HEK293 (cell line): ENCODE data around the gene PLA2G5.

Source experiments
- CTCF ChIA-PET: fragments of 350-600 bp; formaldehyde crosslinking; extraction: SDS; loops from one replicate; lab custom pipeline; 2021; ENCODE audit warnings: antibody characterized with exemption; lab: Yijun Ruan, JAX
- POLR2A ChIA-PET: fragments of 300-600 bp; formaldehyde crosslinking; extraction: SDS; loops from one replicate; lab custom pipeline; 2020; ENCODE audit warnings: antibody characterized with exemption, inconsistent platforms; lab: Yijun Ruan, JAX
- H3K27ac ChIP-seq: fragments of 200-500 bp; sonication (Bioruptor generic); 2 replicates; pipeline ENCODE4 v1.5.1; 2014; ENCODE audit warnings: low read depth, low read length, control low read depth, inconsistent platforms; ENCODE audit errors: extremely low read depth
- H3K36me3 ChIP-seq, 2 experiments: fragments of 200-500 bp in 1 of 2; sonication (Bioruptor generic) in 1 of 2; 1 replicate in 1 of 2; 2 replicates in 1 of 2; pipeline ENCODE4 v1.5.1; 2014 to 2017; ENCODE audit warnings: inconsistent platforms in 2 of 2, low read length in 2 of 2; ENCODE audit not compliant: control insufficient read depth in 2 of 2, insufficient read depth in 1 of 2
- H3K4me1 ChIP-seq: fragments of 200-500 bp; sonication (Bioruptor generic); 2 replicates; pipeline ENCODE4 v1.5.1; 2014; ENCODE audit warnings: mild to moderate bottlenecking, low read length, inconsistent platforms; ENCODE audit not compliant: control insufficient read depth, insufficient read depth
- H3K4me3 ChIP-seq: 2 replicates; pipeline ENCODE4 v1.5.1; 2011; ENCODE audit warnings: low read depth, mild to moderate bottlenecking, control low read depth, low read length, moderate library complexity
- H3K9me3 ChIP-seq: fragments of 200-500 bp; sonication (Bioruptor generic); 2 replicates; pipeline ENCODE4 v1.5.1; 2014; ENCODE audit warnings: low read depth, low read length, inconsistent platforms; ENCODE audit not compliant: control insufficient read depth, insufficient read depth
- GFI1B ChIP-seq: fragments of 450-650 bp; formaldehyde crosslinking; IDR thresholded peaks from 2 replicates; pipeline ENCODE4 v1.5.1; 2016; ENCODE audit warnings: missing biosample characterization, missing genetic modification characterization
- GLI2 ChIP-seq: fragments of 450-650 bp; formaldehyde crosslinking; IDR thresholded peaks from 2 replicates; pipeline ENCODE4; 2017; ENCODE audit warnings: missing biosample characterization, missing genetic modification characterization, low read depth, borderline replicate concordance
- IKZF3 ChIP-seq: fragments of 450-650 bp; IDR thresholded peaks from 2 replicates; pipeline ENCODE4 v1.5.0; 2018; ENCODE audit warnings: missing biosample characterization, mild to moderate bottlenecking, missing genetic modification characterization, moderate library complexity
- KLF8 ChIP-seq: fragments of 450-650 bp; formaldehyde crosslinking; IDR thresholded peaks from 2 replicates; pipeline ENCODE4 v1.5.1; 2016; ENCODE audit warnings: missing biosample characterization, missing genetic modification characterization
- MZF1 ChIP-seq: fragments of 450-650 bp; formaldehyde crosslinking; IDR thresholded peaks from 2 replicates; pipeline ENCODE4 v1.5.1; 2017; ENCODE audit warnings: missing biosample characterization, missing genetic modification characterization, borderline replicate concordance
- RBAK ChIP-seq: fragments of 450-650 bp; formaldehyde crosslinking; IDR thresholded peaks from 2 replicates; pipeline ENCODE4 v1.5.1; 2016; ENCODE audit warnings: missing biosample characterization, missing genetic modification characterization
- ZBTB17 ChIP-seq: fragments of 450-650 bp; formaldehyde crosslinking; IDR thresholded peaks from 2 replicates; pipeline ENCODE4 v1.5.1; 2016; ENCODE audit warnings: missing biosample characterization, missing genetic modification characterization
- ZBTB20 ChIP-seq: fragments of 450-650 bp; formaldehyde crosslinking; IDR thresholded peaks from 2 replicates; pipeline ENCODE4 v1.5.1; 2016; ENCODE audit warnings: missing biosample characterization, missing genetic modification characterization
- ZFP3 ChIP-seq: fragments of 450-650 bp; formaldehyde crosslinking; IDR thresholded peaks from 2 replicates; pipeline ENCODE4 v1.5.1; 2016; ENCODE audit warnings: low read depth, missing biosample characterization, missing genetic modification characterization
- ZFP41 ChIP-seq: fragments of 450-650 bp; formaldehyde crosslinking; IDR thresholded peaks from 2 replicates; pipeline ENCODE4 v1.5.1; 2016; ENCODE audit warnings: missing biosample characterization, missing genetic modification characterization, borderline replicate concordance
- ZNF138 ChIP-seq: fragments of 450-650 bp; formaldehyde crosslinking; IDR thresholded peaks from 2 replicates; pipeline ENCODE4 v1.5.1; 2016; ENCODE audit warnings: missing biosample characterization, missing genetic modification characterization, borderline replicate concordance
- ZNF157 ChIP-seq: fragments of 450-650 bp; formaldehyde crosslinking; IDR thresholded peaks from 2 replicates; pipeline ENCODE4 v1.5.1; 2016; ENCODE audit warnings: missing biosample characterization, missing genetic modification characterization
- ZNF274 ChIP-seq, 2 experiments: fragments of 200-500 bp in 1 of 2; fragments of 450-650 bp in 1 of 2; sonication (Bioruptor generic) in 1 of 2; formaldehyde crosslinking in 1 of 2; IDR thresholded peaks; 2 replicates each; pipeline versions ENCODE4 v1.5.1 to v1.6.1; 2014 to 2016; ENCODE audit warnings: borderline replicate concordance in 1 of 2, inconsistent platforms in 1 of 2, low read length in 1 of 2, missing biosample characterization in 1 of 2, missing genetic modification characterization in 1 of 2
- ZNF354C ChIP-seq: fragments of 450-650 bp; formaldehyde crosslinking; IDR thresholded peaks from 2 replicates; pipeline ENCODE4 v1.5.1; 2016; ENCODE audit warnings: missing biosample characterization, missing genetic modification characterization, low read depth, borderline replicate concordance
- ZNF391 ChIP-seq: fragments of 450-650 bp; formaldehyde crosslinking; IDR thresholded peaks from 2 replicates; pipeline ENCODE4 v1.5.1; 2016; ENCODE audit warnings: low read depth, missing biosample characterization, missing genetic modification characterization, borderline replicate concordance
- ZNF416 ChIP-seq: fragments of 450-650 bp; formaldehyde crosslinking; IDR thresholded peaks from 2 replicates; pipeline ENCODE4 v1.5.1; 2016; ENCODE audit warnings: missing biosample characterization, missing genetic modification characterization
- ZNF561 ChIP-seq: fragments of 450-650 bp; IDR thresholded peaks from 2 replicates; pipeline ENCODE4 v1.5.1; 2018; ENCODE audit warnings: missing biosample characterization, missing genetic modification characterization, borderline replicate concordance
- TF ChIP-seq, protein P1 (sequence below): fragments of 450-650 bp; formaldehyde crosslinking; IDR thresholded peaks from 2 replicates; pipeline ENCODE4 v1.5.1; 2016; ENCODE audit warnings: missing biosample characterization, missing genetic modification characterization, borderline replicate concordance
- TF ChIP-seq, protein P2 (sequence below): fragments of 450-650 bp; formaldehyde crosslinking; IDR thresholded peaks from 2 replicates; pipeline ENCODE4 v1.5.1; 2016; ENCODE audit warnings: missing biosample characterization, missing genetic modification characterization, borderline replicate concordance
- TF ChIP-seq, protein P3 (sequence below): fragments of 450-650 bp; formaldehyde crosslinking; IDR thresholded peaks from 2 replicates; pipeline ENCODE4 v1.5.1; 2016; ENCODE audit warnings: missing biosample characterization, missing genetic modification characterization
- TF ChIP-seq, protein P4 (sequence below): fragments of 450-650 bp; formaldehyde crosslinking; IDR thresholded peaks from 2 replicates; pipeline ENCODE4 v1.5.1; 2017; ENCODE audit warnings: missing biosample characterization, missing genetic modification characterization

Gene PLA2G5

DNA sequence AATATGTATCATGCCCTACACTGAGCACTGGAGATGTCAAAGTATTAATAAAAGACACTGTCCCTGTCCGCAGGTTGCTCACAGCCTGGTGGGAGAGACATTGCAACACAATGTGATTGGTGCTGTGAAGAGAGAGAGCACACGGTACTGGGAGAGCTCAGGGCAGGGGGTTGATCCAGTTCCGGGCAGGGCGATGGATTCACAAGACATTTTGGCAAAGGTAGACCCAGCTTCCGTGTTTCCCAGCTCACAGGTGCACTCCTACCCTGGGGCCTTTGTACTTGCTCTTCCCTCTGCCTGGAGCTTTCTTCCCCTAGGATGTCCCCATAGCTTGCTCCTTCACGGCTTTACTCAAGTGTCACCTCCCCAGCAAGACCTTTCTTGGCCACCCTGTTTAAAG lies 1.4 kb downstream of the PLA2G5 start:
- H3K9me3 ChIP-seq = no peaks in the 10 kb centered on the region
- H3K4me3 ChIP-seq = no peak overlapping the region
- ChIA-PET POLR2A (no interaction called here), CTCF (no interaction called here)
- no peak overlapping the region for H3K27ac ChIP-seq
- H3K4me1 ChIP-seq = no peaks in the 10 kb centered on the region
- TF ChIP-seq ZNF354C = no peak
- TF ChIP-seq, all 188 proteins: peak for 0
- no peaks in the 10 kb centered on the region for H3K36me3 ChIP-seq

DNA sequence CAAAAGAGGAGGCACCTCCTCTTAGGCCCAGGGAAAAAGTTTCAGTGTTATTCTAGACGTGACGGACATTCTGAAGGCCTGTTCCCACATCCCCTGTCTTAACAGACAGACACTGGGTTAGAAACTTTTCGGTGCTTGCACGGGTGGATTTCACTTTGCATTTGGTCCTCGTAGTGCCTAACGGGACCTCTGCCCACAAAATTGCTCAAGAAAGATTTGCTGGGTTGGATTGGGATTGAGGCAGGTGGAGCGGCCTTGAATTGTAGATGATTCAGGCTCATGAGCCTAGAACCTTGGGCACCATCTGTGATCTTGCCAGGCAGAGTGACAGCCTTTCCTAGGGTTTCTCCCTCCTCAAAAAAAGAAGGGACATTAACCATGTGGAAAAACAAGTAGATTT lies 2.8 kb downstream of the PLA2G5 start:
- Histone ChIP-seq H3K4me1 (no peaks in the 10 kb centered on the region), H3K36me3 (no peaks in the 10 kb centered on the region), H3K4me3 (no peak overlapping the region), H3K9me3 (no peaks in the 10 kb centered on the region), H3K27ac (no peak overlapping the region)
- ChIA-PET POLR2A (no interaction called here), CTCF (no interaction called here)
- TF ChIP-seq RBAK = no peak

DNA sequence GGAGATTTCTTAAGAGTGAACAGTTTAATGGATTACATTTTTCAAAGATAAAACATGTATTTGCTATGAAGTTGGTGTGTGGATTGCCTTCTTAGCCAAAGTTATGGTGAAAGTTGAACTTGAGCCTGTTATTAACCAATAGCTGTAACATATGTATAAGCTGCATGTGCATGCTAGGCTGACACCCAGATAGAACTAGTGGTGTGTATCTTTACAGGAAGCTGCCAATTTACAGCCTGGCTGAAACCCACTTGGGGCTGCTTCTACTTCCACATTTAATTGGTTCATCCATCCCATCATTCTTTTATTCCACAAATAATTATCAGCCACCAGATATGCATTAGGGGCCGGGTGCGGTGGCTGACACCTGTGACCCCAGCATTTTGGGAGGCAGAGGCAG lies 3.3 kb downstream of the PLA2G5 start:
- no peaks in the 10 kb centered on the region for H3K9me3 ChIP-seq
- no peaks in the 10 kb centered on the region for H3K36me3 ChIP-seq
- TF ChIP-seq KLF8 (tag by site-specific recombination) (no peak), ZBTB20 (tag by site-specific recombination) (no peak), ZNF157 (tag by site-specific recombination) (no peak), ZNF274 (IDR thresholded peaks at IDR 0.05; ENCODE audit: low read length) (no peak), ZNF274 (tag by site-specific recombination; IDR thresholded peaks at IDR 0.05; ENCODE audit: borderline replicate concordance) (no peak), ZNF138 (no peak), ZFP41 (tag by site-specific recombination) (no peak), IKZF3 (tag by site-specific recombination) (no peak), MZF1 (tag by site-specific recombination) (no peak), ZBTB17 (tag by site-specific recombination) (no peak), GFI1B (tag by site-specific recombination) (no peak), ZNF416 (no peak), ZNF561 (tag by site-specific recombination) (no peak), ZNF391 (tag by site-specific recombination) (no peak), ZFP3 (no peak), GLI2 (tag by site-specific recombination) (no peak)
- TF ChIP-seq, protein P1, sequence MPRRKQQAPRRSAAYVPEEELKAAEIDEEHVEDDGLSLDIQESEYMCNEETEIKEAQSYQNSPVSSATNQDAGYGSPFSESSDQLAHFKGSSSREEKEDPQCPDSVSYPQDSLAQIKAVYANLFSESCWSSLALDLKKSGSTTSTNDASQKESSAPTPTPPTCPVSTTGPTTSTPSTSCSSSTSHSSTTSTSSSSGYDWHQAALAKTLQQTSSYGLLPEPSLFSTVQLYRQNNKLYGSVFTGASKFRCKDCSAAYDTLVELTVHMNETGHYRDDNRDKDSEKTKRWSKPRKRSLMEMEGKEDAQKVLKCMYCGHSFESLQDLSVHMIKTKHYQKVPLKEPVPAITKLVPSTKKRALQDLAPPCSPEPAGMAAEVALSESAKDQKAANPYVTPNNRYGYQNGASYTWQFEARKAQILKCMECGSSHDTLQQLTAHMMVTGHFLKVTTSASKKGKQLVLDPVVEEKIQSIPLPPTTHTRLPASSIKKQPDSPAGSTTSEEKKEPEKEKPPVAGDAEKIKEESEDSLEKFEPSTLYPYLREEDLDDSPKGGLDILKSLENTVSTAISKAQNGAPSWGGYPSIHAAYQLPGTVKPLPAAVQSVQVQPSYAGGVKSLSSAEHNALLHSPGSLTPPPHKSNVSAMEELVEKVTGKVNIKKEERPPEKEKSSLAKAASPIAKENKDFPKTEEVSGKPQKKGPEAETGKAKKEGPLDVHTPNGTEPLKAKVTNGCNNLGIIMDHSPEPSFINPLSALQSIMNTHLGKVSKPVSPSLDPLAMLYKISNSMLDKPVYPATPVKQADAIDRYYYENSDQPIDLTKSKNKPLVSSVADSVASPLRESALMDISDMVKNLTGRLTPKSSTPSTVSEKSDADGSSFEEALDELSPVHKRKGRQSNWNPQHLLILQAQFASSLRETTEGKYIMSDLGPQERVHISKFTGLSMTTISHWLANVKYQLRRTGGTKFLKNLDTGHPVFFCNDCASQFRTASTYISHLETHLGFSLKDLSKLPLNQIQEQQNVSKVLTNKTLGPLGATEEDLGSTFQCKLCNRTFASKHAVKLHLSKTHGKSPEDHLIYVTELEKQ (tag by site-specific recombination) = no peak
- TF ChIP-seq, protein P2, sequence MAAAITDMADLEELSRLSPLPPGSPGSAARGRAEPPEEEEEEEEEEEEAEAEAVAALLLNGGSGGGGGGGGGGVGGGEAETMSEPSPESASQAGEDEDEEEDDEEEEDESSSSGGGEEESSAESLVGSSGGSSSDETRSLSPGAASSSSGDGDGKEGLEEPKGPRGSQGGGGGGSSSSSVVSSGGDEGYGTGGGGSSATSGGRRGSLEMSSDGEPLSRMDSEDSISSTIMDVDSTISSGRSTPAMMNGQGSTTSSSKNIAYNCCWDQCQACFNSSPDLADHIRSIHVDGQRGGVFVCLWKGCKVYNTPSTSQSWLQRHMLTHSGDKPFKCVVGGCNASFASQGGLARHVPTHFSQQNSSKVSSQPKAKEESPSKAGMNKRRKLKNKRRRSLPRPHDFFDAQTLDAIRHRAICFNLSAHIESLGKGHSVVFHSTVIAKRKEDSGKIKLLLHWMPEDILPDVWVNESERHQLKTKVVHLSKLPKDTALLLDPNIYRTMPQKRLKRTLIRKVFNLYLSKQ (tag by site-specific recombination) = no peak
- TF ChIP-seq, protein P3, sequence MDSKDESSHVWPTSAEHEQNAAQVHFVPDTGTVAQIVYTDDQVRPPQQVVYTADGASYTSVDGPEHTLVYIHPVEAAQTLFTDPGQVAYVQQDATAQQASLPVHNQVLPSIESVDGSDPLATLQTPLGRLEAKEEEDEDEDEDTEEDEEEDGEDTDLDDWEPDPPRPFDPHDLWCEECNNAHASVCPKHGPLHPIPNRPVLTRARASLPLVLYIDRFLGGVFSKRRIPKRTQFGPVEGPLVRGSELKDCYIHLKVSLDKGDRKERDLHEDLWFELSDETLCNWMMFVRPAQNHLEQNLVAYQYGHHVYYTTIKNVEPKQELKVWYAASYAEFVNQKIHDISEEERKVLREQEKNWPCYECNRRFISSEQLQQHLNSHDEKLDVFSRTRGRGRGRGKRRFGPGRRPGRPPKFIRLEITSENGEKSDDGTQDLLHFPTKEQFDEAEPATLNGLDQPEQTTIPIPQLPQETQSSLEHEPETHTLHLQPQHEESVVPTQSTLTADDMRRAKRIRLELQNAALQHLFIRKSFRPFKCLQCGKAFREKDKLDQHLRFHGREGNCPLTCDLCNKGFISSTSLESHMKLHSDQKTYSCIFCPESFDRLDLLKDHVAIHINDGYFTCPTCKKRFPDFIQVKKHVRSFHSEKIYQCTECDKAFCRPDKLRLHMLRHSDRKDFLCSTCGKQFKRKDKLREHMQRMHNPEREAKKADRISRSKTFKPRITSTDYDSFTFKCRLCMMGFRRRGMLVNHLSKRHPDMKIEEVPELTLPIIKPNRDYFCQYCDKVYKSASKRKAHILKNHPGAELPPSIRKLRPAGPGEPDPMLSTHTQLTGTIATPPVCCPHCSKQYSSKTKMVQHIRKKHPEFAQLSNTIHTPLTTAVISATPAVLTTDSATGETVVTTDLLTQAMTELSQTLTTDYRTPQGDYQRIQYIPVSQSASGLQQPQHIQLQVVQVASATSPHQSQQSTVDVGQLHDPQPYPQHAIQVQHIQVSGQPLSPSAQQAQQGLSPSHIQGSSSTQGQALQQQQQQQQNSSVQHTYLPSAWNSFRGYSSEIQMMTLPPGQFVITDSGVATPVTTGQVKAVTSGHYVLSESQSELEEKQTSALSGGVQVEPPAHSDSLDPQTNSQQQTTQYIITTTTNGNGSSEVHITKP (tag by site-specific recombination) = no peak
- TF ChIP-seq, protein P4, sequence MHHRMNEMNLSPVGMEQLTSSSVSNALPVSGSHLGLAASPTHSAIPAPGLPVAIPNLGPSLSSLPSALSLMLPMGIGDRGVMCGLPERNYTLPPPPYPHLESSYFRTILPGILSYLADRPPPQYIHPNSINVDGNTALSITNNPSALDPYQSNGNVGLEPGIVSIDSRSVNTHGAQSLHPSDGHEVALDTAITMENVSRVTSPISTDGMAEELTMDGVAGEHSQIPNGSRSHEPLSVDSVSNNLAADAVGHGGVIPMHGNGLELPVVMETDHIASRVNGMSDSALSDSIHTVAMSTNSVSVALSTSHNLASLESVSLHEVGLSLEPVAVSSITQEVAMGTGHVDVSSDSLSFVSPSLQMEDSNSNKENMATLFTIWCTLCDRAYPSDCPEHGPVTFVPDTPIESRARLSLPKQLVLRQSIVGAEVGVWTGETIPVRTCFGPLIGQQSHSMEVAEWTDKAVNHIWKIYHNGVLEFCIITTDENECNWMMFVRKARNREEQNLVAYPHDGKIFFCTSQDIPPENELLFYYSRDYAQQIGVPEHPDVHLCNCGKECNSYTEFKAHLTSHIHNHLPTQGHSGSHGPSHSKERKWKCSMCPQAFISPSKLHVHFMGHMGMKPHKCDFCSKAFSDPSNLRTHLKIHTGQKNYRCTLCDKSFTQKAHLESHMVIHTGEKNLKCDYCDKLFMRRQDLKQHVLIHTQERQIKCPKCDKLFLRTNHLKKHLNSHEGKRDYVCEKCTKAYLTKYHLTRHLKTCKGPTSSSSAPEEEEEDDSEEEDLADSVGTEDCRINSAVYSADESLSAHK (tag by site-specific recombination) = no peak
- POLR2A ChIA-PET = no interaction called here
- no peak overlapping the region for H3K4me3 ChIP-seq
- H3K27ac ChIP-seq = no peak overlapping the region
- no peaks in the 10 kb centered on the region for H3K4me1 ChIP-seq
- CTCF ChIA-PET = no interaction called here
